ENCODE results near the gene HLA-G. TPM values are rescaled to one million over a fixed set of nuclear protein-coding genes. Genes with fewer than 3 reads are reported as not detected.

The HLA-G gene
- total RNA-seq, 2 experiments from 2014 or later, result 0.70 TPM; not detected in 1

DNA sequence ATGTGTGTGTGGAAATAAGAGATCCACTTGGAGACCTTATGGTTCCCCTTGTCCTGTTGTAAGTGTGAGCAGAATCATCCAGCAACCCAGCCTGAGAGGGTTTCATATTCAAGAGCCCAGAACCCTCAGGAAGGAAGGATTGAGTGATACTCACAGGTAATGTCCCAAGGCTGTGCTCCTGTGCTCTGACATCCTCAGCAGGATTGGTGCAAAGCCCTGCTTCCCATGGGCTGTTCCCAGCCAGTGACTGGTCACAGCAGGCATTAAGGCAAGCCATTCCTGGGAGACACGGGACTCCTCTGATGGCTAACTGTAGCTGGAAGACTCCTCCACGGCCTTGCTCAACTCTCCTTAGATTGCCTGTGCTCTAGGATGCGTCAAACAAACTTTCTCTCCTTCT lies 33.8 kb upstream of the HLA-G start:
- no TSS peak for BruUV-seq (replicated peaks)
- POLR2A ChIA-PET, result no interaction called here

DNA sequence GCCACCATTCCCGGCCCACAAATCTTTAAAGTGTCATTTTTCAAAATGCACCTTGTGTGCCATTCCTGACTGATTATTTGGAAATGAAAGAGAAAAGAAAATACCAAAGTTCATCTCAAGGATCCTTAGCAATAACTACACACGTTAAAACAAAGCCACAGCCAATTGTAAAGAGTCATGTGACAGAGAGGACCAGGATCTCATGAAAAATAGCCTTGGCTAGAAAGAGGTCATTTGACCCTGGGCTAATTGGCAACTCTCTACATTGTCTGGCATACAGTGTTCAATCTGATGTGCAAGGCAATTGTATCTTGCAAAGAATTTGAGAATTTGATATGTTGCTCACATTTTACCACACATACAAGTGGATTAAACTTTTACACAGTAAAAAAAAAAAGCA lies 31.6 kb upstream of the HLA-G start:
- Histone ChIP-seq H4K20me1 (ENCODE audit: insufficient read depth, low read length) (no peaks in the 10 kb centered on the region), H3K9me2 (ENCODE audit: insufficient read depth, low read length) (no peaks in the 10 kb centered on the region), H3K4me3 (ENCODE audit: low read depth, low read length, poor library complexity, severe bottlenecking) (no peak overlapping the region), H3K36me3 (ENCODE audit: insufficient read depth, low read length) (no peaks in the 10 kb centered on the region), H3K4me1 (ENCODE audit: insufficient read depth, low read length, poor library complexity, severe bottlenecking) (no peaks in the 10 kb centered on the region), H2AFZ (ENCODE audit: low read length) (no peak overlapping the region), H3K9me3 (ENCODE audit: low read length) (no peaks in the 10 kb centered on the region), H3K27ac (ENCODE audit: low read depth, low read length, poor library complexity, severe bottlenecking) (no peak overlapping the region), H3K79me2 (ENCODE audit: insufficient read depth, low read depth, low read length) (no peaks in the 10 kb centered on the region), H3K4me2 (ENCODE audit: low read length) (no peak overlapping the region)
- intact Hi-C loops (cut with micrococcal nuclease; ENCODE audit: unreplicated experiment), result no loop called here
- DNase-seq (ENCODE audit: low spot score), result no peak
- no TSS peak for BruUV-seq (replicated peaks)
- CTCF ChIA-PET (ENCODE audit: unreplicated experiment), result no interaction called here
- POLR2A ChIA-PET, result no interaction called here
- TF ChIP-seq, protein P1, sequence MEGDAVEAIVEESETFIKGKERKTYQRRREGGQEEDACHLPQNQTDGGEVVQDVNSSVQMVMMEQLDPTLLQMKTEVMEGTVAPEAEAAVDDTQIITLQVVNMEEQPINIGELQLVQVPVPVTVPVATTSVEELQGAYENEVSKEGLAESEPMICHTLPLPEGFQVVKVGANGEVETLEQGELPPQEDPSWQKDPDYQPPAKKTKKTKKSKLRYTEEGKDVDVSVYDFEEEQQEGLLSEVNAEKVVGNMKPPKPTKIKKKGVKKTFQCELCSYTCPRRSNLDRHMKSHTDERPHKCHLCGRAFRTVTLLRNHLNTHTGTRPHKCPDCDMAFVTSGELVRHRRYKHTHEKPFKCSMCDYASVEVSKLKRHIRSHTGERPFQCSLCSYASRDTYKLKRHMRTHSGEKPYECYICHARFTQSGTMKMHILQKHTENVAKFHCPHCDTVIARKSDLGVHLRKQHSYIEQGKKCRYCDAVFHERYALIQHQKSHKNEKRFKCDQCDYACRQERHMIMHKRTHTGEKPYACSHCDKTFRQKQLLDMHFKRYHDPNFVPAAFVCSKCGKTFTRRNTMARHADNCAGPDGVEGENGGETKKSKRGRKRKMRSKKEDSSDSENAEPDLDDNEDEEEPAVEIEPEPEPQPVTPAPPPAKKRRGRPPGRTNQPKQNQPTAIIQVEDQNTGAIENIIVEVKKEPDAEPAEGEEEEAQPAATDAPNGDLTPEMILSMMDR (conservative IDR thresholded peaks at IDR 0.05; ENCODE audit: low read length), result no peak
- no peak for TF ChIP-seq EZH2phosphoT487 (IDR thresholded peaks at IDR 0.05; ENCODE audit: borderline replicate concordance, low read depth, low read length)

More for the DNA sequence above, 33.8 kb upstream of the HLA-G start:
- H3K79me2 ChIP-seq (ENCODE audit: insufficient read depth, low read depth, low read length), result no peaks in the 10 kb centered on the region
- TF ChIP-seq EZH2phosphoT487 (IDR thresholded peaks at IDR 0.05; ENCODE audit: borderline replicate concordance, low read depth, low read length), result no peak
- TF ChIP-seq, protein P1 (conservative IDR thresholded peaks at IDR 0.05; ENCODE audit: low read length), result no peak
- no peak overlapping the region for H3K4me3 ChIP-seq (ENCODE audit: low read depth, low read length, poor library complexity, severe bottlenecking)
- no peaks in the 10 kb centered on the region for H3K36me3 ChIP-seq (ENCODE audit: insufficient read depth, low read length)
- intact Hi-C loops (cut with micrococcal nuclease; ENCODE audit: unreplicated experiment), result no loop called here
- H3K4me1 ChIP-seq (ENCODE audit: insufficient read depth, low read length, poor library complexity, severe bottlenecking), result no peaks in the 10 kb centered on the region
- no peak overlapping the region for H3K4me2 ChIP-seq (ENCODE audit: low read length)
- no peak overlapping the region for H2AFZ ChIP-seq (ENCODE audit: low read length)
- CTCF ChIA-PET (ENCODE audit: unreplicated experiment), result no interaction called here
- H3K27ac ChIP-seq (ENCODE audit: low read depth, low read length, poor library complexity, severe bottlenecking), result no peak overlapping the region
- H4K20me1 ChIP-seq (ENCODE audit: insufficient read depth, low read length), result no peaks in the 10 kb centered on the region
- no peak for DNase-seq (ENCODE audit: low spot score)
- no peaks in the 10 kb centered on the region for H3K9me2 ChIP-seq (ENCODE audit: insufficient read depth, low read length)
- H3K9me3 ChIP-seq (ENCODE audit: low read length), result no peaks in the 10 kb centered on the region

DNA sequence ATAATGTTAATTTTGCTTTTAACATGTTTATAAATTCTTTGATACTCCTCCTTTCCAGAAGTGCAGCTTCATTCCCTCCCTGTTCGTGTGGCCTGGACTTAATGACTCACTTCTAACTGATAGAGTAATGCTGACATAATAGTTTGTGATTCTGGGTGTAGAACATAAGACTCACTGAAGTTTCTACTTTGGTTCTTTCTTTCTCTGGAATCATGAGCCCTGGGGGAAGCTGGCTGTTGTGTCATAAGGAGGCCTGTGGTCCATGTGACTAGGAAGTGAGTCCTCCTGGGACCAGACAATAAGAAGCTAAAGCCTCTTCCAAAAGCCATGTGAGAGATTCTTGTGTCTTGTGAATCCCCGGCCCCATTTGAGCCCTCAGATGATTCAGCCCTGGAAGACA lies 30.5 kb upstream of the HLA-G start:
- H3K36me3 ChIP-seq (ENCODE audit: insufficient read depth, low read length), result no peaks in the 10 kb centered on the region
- no peaks in the 10 kb centered on the region for H3K9me2 ChIP-seq (ENCODE audit: insufficient read depth, low read length)
- no peak overlapping the region for H3K4me3 ChIP-seq (ENCODE audit: low read depth, low read length, poor library complexity, severe bottlenecking)
- H3K4me2 ChIP-seq (ENCODE audit: low read length), result no peak overlapping the region
- H4K20me1 ChIP-seq (ENCODE audit: insufficient read depth, low read length), result no peaks in the 10 kb centered on the region
- H3K9me3 ChIP-seq (ENCODE audit: low read length), result no peaks in the 10 kb centered on the region
- TF ChIP-seq, protein P1 (conservative IDR thresholded peaks at IDR 0.05; ENCODE audit: low read length), result no peak
- ChIA-PET POLR2A (no interaction called here), CTCF (ENCODE audit: unreplicated experiment) (no interaction called here)
- no peak overlapping the region for H2AFZ ChIP-seq (ENCODE audit: low read length)
- no peak for DNase-seq (ENCODE audit: low spot score)
- H3K79me2 ChIP-seq (ENCODE audit: insufficient read depth, low read depth, low read length), result no peaks in the 10 kb centered on the region
- H3K4me1 ChIP-seq (ENCODE audit: insufficient read depth, low read length, poor library complexity, severe bottlenecking), result no peaks in the 10 kb centered on the region
- no TSS peak for BruUV-seq (replicated peaks)
- no peak overlapping the region for H3K27ac ChIP-seq (ENCODE audit: low read depth, low read length, poor library complexity, severe bottlenecking)
- intact Hi-C loops (cut with micrococcal nuclease; ENCODE audit: unreplicated experiment), result no loop called here
